HG02610 (cell line): ENCODE data around the gene LTBP4.

Source experiments
- ATAC-seq: cut with Tn5 transposase; IDR thresholded peaks from one replicate; pipeline ENCODE4 v1.9.1; 2021; ENCODE audit warnings: mild to moderate bottlenecking, moderate library complexity; ENCODE audit not compliant: unreplicated experiment

Gene LTBP4

GRCh38 chr19:40658031-40658430 lies 56.9 kb downstream of the LTBP4 start:
- ATAC-seq, result no peak

GRCh38 chr19:40659116-40659515 lies 57.9 kb downstream of the LTBP4 start:
- ATAC-seq, result no peak

GRCh38 chr19:40659566-40659965 lies 58.4 kb downstream of the LTBP4 start:
- no peak for ATAC-seq

GRCh38 chr19:40661616-40662015 lies 60.4 kb downstream of the LTBP4 start:
- ATAC-seq, result no peak

- peak; percentile 79 for ATAC-seq
These were observed 61.9 kb downstream of the LTBP4 start for GRCh38 chr19:40662925-40663694.

GRCh38 chr19:40663695-40664692 lies 62.8 kb downstream of the LTBP4 start:
- no peak for ATAC-seq

- no peak for ATAC-seq
These were observed 65.8 kb downstream of the LTBP4 start for GRCh38 chr19:40666803-40667438.

- ATAC-seq, result no peak
These were observed 66.4 kb downstream of the LTBP4 start for GRCh38 chr19:40667602-40668001.

GRCh38 chr19:40668991-40669614 lies 67.9 kb downstream of the LTBP4 start:
- ATAC-seq, result no peak

GRCh38 chr19:40671404-40671803 lies 70.2 kb downstream of the LTBP4 start:
- no peak for ATAC-seq

GRCh38 chr19:40672038-40672437 lies 70.9 kb downstream of the LTBP4 start:
- ATAC-seq, result no peak

- no peak for ATAC-seq
These were observed 71.6 kb downstream of the LTBP4 start for GRCh38 chr19:40672573-40673299.

GRCh38 chr19:40673397-40673796 lies 72.2 kb downstream of the LTBP4 start:
- no peak for ATAC-seq

GRCh38 chr19:40674291-40674690 lies 73.1 kb downstream of the LTBP4 start:
- ATAC-seq, result no peak

GRCh38 chr19:40677156-40677555 lies 76.0 kb downstream of the LTBP4 start:
- ATAC-seq, result no peak
